Renal cortex interstitium (tissue), 11 donors: ENCODE data around the gene ATP6V1F. TPM values are rescaled to one million over a fixed set of nuclear protein-coding genes. Genes with fewer than 3 reads are reported as not detected.

ENCODE experiments used
- DNase-seq, 11 donors: peaks; one replicate each; pipeline ENCODE4 v3.0.0-alpha.2; 2013; ENCODE audit warnings: low read depth in 9 of 11, low spot score in 4 of 11; ENCODE audit errors: extremely low read depth in 1 of 11
- polyA plus RNA-seq, 3 donors: library from polyadenylated mRNA; unstranded; fragments of 120-200 nt; gene quantifications; one replicate each; pipeline ENCODE4 v1.2.1, GENCODE V29; 2013; ENCODE audit not compliant: insufficient read length in 3 of 3

The ATP6V1F gene
- polyA plus RNA-seq, 3 donors, result 224 to 261 (median 241) TPM

DNA sequence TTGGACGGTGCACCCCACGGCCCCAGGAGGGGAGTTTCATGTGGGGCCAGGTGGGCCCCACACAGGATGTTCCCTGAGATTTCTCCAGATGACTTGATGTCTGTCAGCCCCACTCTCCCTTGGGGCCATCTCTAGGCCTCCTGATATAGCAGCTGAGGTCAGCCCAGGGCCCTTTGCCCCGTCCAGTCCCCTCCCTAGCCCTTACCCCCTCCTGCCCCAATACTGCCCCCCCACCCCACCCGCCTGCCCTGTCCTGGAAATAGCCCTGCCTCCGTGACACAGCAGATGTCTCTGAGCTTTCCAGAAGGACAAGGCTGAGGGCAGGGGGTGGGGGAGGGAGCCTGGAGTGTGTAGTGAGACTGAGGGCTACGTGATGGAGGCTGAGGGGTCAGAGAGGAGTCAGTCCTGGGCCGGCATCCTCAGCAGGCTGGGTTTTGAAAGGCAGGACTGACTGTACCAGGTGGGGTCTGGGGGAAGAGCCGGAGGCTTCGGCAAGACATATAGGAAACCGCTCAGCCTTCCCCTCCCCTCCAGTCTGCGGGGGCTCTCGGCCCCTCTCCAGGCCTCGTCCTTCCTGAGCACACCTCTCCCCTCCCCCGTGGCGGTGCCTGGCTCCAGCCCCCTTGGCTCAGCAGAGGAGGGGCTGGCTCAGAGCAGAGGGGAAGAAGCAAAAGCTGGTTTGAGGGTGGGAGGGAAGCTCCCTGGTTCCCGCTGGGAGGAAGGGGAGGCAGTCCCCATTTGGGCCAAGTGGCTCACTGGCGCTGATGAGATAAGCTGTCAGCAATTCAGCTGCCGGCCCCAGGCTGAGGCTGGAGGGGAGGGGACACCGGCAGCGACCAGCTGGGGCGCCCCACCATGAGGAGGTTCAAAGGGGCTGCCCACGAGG is 30.4 kb upstream of the ATP6V1F start:
- DNase-seq, result peak in 1 of 11 donors; percentile 21

- no peak for DNase-seq
These were observed 29.8 kb upstream of the ATP6V1F start for GRCh38 chr7:128832880-128833147.

DNA sequence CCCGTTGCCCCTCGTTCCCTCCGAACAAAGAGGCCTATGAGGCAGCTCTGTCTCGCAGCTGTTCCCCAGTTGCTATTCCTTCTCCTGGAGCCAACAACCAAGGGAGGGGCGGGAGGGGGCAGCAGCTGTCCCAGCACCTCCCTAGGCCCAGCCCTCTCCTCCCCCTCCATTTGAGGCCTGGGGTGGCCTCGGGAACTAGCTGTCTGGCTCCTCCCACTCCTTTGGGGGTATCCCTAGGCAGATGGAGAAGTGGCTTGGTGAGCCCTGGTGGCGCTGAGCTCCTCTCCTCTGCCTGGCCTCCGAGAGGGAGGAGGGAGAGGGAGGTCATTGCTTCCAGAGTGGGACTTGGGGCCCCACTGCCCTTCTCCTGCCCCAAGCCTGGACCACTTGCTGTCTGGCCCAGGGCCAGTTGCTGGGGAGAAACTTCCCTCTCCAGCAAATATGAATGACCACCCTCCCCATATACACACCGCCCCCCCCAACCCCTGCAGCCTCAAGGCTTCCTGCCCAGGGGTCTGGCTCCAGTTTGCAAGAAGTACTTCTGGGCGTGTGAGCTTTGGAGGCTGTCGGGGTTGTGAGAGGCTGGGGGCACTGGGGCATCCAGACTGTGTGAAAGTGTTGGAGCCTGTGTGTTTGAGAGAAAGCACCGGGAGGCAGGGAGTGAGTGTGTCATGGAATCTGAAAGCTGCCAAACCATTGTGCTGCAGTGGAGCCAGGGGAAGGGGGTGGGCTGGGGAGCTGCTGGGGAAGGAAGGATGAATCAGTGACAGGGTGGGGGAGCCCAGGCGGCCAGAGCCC is 29.3 kb upstream of the ATP6V1F start:
- DNase-seq, result peak in 5 of 11 donors; percentile 44 to 62 (median 47)

- no peak for DNase-seq
These were observed 28.7 kb upstream of the ATP6V1F start for GRCh38 chr7:128833946-128834325.

GRCh38 chr7:128835231-128835751 is 27.4 kb upstream of the ATP6V1F start:
- no peak for DNase-seq

GRCh38 chr7:128835790-128836641 is 26.6 kb upstream of the ATP6V1F start:
- DNase-seq, result no peak

DNA sequence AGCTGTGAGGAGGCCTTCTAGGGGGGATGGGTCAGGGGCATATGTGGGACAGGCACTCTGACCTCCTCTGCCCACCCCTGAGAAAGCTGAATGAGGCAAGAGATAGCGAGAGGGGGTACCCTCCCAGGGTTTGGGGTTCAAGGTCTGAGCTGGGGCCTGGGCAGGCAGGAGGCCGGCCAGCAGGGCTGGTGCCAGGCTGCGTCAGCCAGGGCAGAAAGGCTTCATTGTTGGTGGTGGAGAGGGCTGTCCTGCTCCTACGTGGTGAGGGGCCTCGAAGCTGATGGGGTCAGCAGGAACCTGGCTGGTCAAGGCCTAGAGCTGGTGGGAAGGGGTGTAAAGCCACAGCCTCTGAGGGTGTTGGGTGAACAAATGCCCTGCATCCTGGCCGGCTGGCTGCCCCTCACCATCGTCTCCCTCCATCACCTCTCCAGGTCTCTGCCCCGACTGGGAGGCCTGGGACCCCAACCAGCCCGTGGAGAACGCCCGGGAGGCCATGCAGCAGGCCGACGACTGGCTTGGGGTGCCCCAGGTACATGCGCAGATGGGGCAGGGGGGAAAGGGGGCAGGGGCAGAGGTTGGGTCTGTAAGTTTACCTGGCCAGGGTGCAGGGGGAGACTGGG is 25.8 kb upstream of the ATP6V1F start:
- no peak for DNase-seq

DNA sequence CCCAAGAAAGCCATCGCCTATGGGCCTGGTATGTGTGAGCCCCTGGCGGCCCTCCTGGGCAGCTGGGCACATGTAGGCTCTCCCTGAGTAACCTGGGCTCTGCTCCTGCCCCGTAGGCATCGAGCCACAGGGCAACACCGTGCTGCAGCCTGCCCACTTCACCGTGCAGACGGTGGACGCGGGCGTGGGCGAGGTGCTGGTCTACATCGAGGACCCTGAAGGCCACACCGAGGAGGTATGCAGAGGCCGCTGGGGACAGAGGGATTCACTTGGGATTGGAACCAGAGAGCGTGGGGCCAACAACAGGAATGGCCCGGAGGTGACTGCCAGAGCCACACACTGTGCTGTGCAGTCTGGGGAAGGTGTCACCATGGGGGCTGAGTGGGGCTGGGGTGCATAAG is 25.1 kb upstream of the ATP6V1F start:
- no peak for DNase-seq

DNA sequence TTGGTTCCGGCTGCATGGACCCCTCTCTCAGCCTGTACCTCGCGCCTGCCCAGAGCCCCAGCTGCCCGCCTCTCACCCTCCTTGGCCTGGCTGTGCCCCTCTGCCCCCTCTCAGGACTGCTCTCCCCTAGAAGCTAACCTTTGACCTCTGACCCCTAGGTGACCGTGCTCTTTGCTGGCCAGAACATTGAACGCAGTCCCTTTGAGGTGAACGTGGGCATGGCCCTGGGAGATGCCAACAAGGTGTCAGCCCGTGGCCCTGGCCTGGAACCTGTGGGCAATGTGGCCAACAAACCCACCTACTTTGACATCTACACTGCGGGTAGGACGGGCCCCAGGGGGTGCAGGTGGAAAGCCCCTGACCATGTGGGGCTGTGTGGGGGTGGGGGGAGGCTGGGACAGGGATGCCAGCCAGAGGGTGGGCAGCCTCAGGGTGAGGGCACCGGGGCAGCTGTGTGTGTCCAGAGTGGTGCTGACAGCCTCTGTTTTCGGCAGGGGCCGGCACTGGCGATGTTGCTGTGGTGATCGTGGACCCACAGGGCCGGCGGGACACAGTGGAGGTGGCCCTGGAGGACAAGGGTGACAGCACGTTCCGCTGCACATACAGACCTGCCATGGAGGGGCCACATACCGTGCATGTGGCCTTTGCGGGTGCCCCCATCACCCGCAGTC is 24.4 kb upstream of the ATP6V1F start:
- DNase-seq, result no peak

DNA sequence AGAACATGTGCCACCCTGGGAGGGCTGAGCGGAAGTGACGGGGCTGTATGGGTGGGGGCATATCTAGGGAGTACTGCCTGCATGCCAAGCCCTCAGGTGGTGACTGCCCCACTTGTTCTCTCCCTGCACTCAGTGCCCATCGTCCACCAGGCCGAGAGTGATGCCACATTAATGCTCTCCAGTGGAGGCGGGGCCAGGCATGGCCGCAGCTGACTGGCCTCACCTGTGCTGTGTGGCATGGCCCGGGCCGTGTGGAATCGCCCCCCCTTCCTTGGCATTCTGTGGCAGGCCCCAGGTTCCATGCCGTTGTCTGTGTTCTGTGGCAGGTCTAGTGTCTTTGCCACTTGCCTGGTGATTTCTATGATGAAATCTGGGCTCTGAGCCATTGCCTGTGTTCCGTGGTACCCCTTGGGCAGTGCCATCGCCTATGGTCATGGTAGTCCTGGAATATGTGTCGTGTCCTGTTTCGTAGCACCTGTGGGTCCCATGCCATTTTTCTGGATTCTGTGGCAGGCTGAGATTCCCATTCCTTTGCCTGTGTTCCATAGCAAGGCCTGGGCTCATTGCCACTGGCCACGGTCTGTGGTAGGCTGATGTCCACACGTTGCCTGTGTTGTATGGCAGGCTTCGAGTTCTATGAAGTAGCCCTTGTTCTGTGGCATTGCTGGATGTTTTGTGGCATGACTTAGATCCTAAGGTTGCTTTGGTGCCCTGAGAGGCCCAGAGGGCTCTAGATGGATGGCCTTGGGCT is 23.5 kb upstream of the ATP6V1F start:
- no peak for DNase-seq

GRCh38 chr7:128839751-128840177 is 22.9 kb upstream of the ATP6V1F start:
- DNase-seq, result no peak

- DNase-seq, result no peak
These were observed 22.1 kb upstream of the ATP6V1F start for GRCh38 chr7:128840326-128841170.

GRCh38 chr7:128841171-128841690 is 21.4 kb upstream of the ATP6V1F start:
- DNase-seq, result no peak

GRCh38 chr7:128841921-128842673 is 20.6 kb upstream of the ATP6V1F start:
- DNase-seq, result no peak

DNA sequence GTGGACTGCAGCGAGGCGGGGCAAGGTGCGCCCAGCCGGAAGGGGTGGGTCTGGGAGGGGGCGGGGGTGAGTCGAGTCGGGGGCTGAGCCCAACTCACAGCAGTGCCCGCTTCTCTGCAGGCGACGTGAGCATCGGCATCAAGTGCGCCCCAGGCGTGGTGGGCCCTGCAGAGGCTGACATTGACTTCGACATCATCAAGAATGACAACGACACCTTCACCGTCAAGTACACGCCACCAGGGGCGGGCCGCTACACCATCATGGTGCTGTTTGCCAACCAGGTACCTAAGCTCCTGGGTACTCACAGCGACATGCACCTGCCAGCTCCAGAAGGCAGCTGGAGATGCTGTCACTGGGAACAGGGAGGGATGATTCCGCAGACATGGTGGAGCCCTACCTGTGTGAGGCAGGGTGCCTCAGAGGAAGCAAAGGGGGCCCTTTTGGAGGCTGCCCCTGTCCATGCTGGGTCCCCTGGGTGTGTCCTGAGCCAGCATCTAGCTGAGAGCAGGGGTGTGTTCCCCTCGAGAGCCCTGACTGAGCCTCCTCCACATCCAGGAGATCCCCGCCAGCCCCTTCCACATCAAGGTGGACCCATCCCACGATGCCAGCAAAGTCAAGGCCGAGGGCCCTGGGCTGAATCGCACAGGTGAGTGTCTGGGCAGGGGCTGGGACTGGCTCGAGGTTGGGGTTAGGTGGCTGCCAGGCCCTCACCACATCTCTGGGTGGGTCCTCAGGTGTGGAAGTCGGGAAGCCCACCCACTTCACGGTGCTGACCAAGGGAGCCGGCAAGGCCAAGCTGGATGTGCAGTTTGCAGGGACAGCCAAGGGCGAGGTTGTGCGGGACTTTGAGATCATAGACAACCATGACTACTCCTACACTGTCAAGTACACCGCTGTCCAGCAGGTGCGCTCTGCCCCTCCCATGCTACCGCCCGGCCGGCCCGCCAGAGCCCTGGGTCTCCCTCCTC is 19.7 kb upstream of the ATP6V1F start:
- no peak for DNase-seq
